ENCODE data around the gene SEC14L2.
A peak's percentile ranks its signal among the peaks of the same experiment; 100 is the strongest.

SEC14L2 gene

GRCh38 chr22:30357236-30357570 lies 39.6 kb upstream of the SEC14L2 start:
- no peak for TF ChIP-seq CTCF (conservative IDR thresholded peaks at IDR 0.05)
- H3K27ac ChIP-seq: peak overlapping the region; percentile 92; the same call in 1 of the 2 replicates

GRCh38 chr22:30357650-30358215 lies 39.1 kb upstream of the SEC14L2 start:
- H3K27ac ChIP-seq: peak overlapping the region; percentile 92; the same call in 1 of the 2 replicates
- TF ChIP-seq CTCF (conservative IDR thresholded peaks at IDR 0.05): no peak

- no peak overlapping the region for H3K27ac ChIP-seq
- no peak for TF ChIP-seq CTCF (conservative IDR thresholded peaks at IDR 0.05)
These were observed 38.3 kb upstream of the SEC14L2 start for GRCh38 chr22:30358541-30358940.

GRCh38 chr22:30361916-30362650 lies 34.7 kb upstream of the SEC14L2 start:
- no peak overlapping the region for H3K27ac ChIP-seq
- TF ChIP-seq CTCF (conservative IDR thresholded peaks at IDR 0.05): no peak

- TF ChIP-seq CTCF (conservative IDR thresholded peaks at IDR 0.05): no peak
- H3K27ac ChIP-seq: no peak overlapping the region
These were observed 34.1 kb upstream of the SEC14L2 start for GRCh38 chr22:30362651-30363281.

- H3K27ac ChIP-seq: no peak overlapping the region
- TF ChIP-seq CTCF (conservative IDR thresholded peaks at IDR 0.05): no peak
These were observed 30.9 kb upstream of the SEC14L2 start for GRCh38 chr22:30365891-30366290.

- no peak for TF ChIP-seq CTCF (conservative IDR thresholded peaks at IDR 0.05)
- H3K27ac ChIP-seq: no peak overlapping the region
These were observed 28.4 kb upstream of the SEC14L2 start for GRCh38 chr22:30368420-30368819.

All from VCaP (cell line).